ENCODE measurements around the gene FHAD1. TPM values are rescaled to one million over a fixed set of nuclear protein-coding genes. Genes with fewer than 3 reads are reported as not detected.

The FHAD1 gene
- total RNA-seq, 4 donors from 2014 or later: 1.6 TPM; not detected in 3

GRCh38 chr1:15400627-15401026 lies 153.6 kb downstream of the FHAD1 start:
- Histone ChIP-seq H3K4me3 (no peak overlapping the region), H3K36me3 (no peaks in the 10 kb centered on the region), H3K9me3 (no peaks in the 10 kb centered on the region), H3K4me1 (peaks cover 11% of the 10 kb centered on the region), H3K27me3 (no peaks in the 10 kb centered on the region), H3K27ac (peak overlapping the region; percentile 71)
- TF ChIP-seq EP300 (IDR thresholded peaks at IDR 0.05): no peak
- TF ChIP-seq POLR2AphosphoS5 (IDR thresholded peaks at IDR 0.05): peak in 1 of 3 donors; percentile 33
- no peak for TF ChIP-seq CTCF (IDR thresholded peaks at IDR 0.05)
- no peak for DNase-seq (ENCODE audit: low spot score in 2 of 2)
- 61% methylated on average over 3 of the region's 3 CpGs for WGBS

GRCh38 chr1:15401391-15402055 lies 154.5 kb downstream of the FHAD1 start:
- TF ChIP-seq EP300 (IDR thresholded peaks at IDR 0.05) (no peak), POLR2AphosphoS5 (IDR thresholded peaks at IDR 0.05) (no peak), POLR2A (IDR thresholded peaks at IDR 0.05) (no peak), CTCF (IDR thresholded peaks at IDR 0.05) (no peak)
- Histone ChIP-seq H3K4me1 (peaks cover 11% of the 10 kb centered on the region), H3K4me3 (no peak overlapping the region), H3K27me3 (no peaks in the 10 kb centered on the region), H3K36me3 (no peaks in the 10 kb centered on the region), H3K9me3 (no peaks in the 10 kb centered on the region), H3K27ac (peak overlapping the region; percentile 71)
- DNase-seq (ENCODE audit: low spot score in 2 of 2): no peak
- 59% methylated on average over 7 of the region's 7 CpGs for WGBS

GRCh38 chr1:15402809-15403450 lies 155.9 kb downstream of the FHAD1 start:
- no peaks in the 10 kb centered on the region for H3K36me3 ChIP-seq
- no peak overlapping the region for H3K4me3 ChIP-seq
- no peak for TF ChIP-seq POLR2A (IDR thresholded peaks at IDR 0.05)
- TF ChIP-seq CTCF (IDR thresholded peaks at IDR 0.05): no peak
- no peak for TF ChIP-seq EP300 (IDR thresholded peaks at IDR 0.05)
- no peaks in the 10 kb centered on the region for H3K9me3 ChIP-seq
- DNase-seq (ENCODE audit: low spot score in 2 of 2): no peak
- H3K27ac ChIP-seq: no peak overlapping the region
- peaks cover 22% of the 10 kb centered on the region for H3K4me1 ChIP-seq
- H3K27me3 ChIP-seq: no peaks in the 10 kb centered on the region
- WGBS: 93% methylated on average over 5 of the region's 5 CpGs

- Histone ChIP-seq H3K27ac (no peak overlapping the region), H3K4me1 (peaks cover 25% of the 10 kb centered on the region), H3K27me3 (no peaks in the 10 kb centered on the region), H3K36me3 (no peaks in the 10 kb centered on the region), H3K4me3 (no peak overlapping the region), H3K9me3 (no peaks in the 10 kb centered on the region)
- no peak for DNase-seq (ENCODE audit: low spot score in 2 of 2)
- no peak for TF ChIP-seq POLR2AphosphoS5 (IDR thresholded peaks at IDR 0.05)
- no peak for TF ChIP-seq POLR2A (IDR thresholded peaks at IDR 0.05)
- TF ChIP-seq CTCF (IDR thresholded peaks at IDR 0.05): no peak
- no peak for TF ChIP-seq EP300 (IDR thresholded peaks at IDR 0.05)
- 92% methylated on average over 9 of the region's 9 CpGs for WGBS
Measured at GRCh38 chr1:15403962-15404580, 157.0 kb downstream of the FHAD1 start.

GRCh38 chr1:15405106-15405850 lies 158.3 kb downstream of the FHAD1 start:
- no peak overlapping the region for H3K27ac ChIP-seq
- H3K4me3 ChIP-seq: no peak overlapping the region
- peaks cover 29% of the 10 kb centered on the region for H3K4me1 ChIP-seq
- H3K9me3 ChIP-seq: no peaks in the 10 kb centered on the region
- H3K36me3 ChIP-seq: no peaks in the 10 kb centered on the region
- TF ChIP-seq POLR2AphosphoS5 (IDR thresholded peaks at IDR 0.05): no peak
- no peak for TF ChIP-seq POLR2A (IDR thresholded peaks at IDR 0.05)
- no peak for TF ChIP-seq EP300 (IDR thresholded peaks at IDR 0.05)
- no peak for TF ChIP-seq CTCF (IDR thresholded peaks at IDR 0.05)
- 91% methylated on average over 9 of the region's 9 CpGs for WGBS
- no peak for DNase-seq (ENCODE audit: low spot score in 2 of 2)
- no peaks in the 10 kb centered on the region for H3K27me3 ChIP-seq
